ENCODE measurements around the gene MLEC. TPM values are rescaled to one million over a fixed set of nuclear protein-coding genes. Genes with fewer than 3 reads are reported as not detected.

Gene MLEC
- total and polyA plus RNA-seq, 2 donors (not counting 1 experiment from before 2014, with no cell fraction given): 56.4 to 120 TPM

GRCh38 chr12:120649442-120650232, 37.3 kb upstream of the MLEC start:
- TF ChIP-seq EZH2 (IDR thresholded peaks at IDR 0.05; ENCODE audit: low read length, missing control alignments) (peak; percentile 66), CTCF (conservative IDR thresholded peaks at IDR 0.05 in 1 of 2, IDR thresholded peaks at IDR 0.05 in 1 of 2; ENCODE audit: low read depth in 1 of 2, low read length in 2 of 2) (no peak)
- DNase-seq (ENCODE audit: low read depth in 2 of 2): no peak
- Histone ChIP-seq H3K79me2 (ENCODE audit: control insufficient read depth, insufficient read depth, low read length) (no peaks in the 10 kb centered on the region), H2AFZ (ENCODE audit: low read length) (no peak overlapping the region), H3K4me2 (ENCODE audit: extremely low read depth, insufficient read depth, low read length) (peak overlapping the region; percentile 85), H3K9me3 (ENCODE audit: control insufficient read depth, insufficient read depth, low read depth, low read length) (no peaks in the 10 kb centered on the region), H3K27me3 (ENCODE audit: control insufficient read depth, insufficient read depth, low read length) (peaks cover 47% of the 10 kb centered on the region), H3K4me3 (replicated peaks in 1 of 4; ENCODE audit: control extremely low read depth in 1 of 4, insufficient read depth in 1 of 4, low read depth in 3 of 4, low read length in 4 of 4) (peak overlapping the region in 3 of 4 experiments; percentile 58 to 67 (median 63)), H3K36me3 (ENCODE audit: control insufficient read depth, insufficient read depth, low read length) (no peaks in the 10 kb centered on the region), H3K27ac (ENCODE audit: insufficient read depth, low read length) (no peak overlapping the region), H4K20me1 (ENCODE audit: control insufficient read depth, extremely low read depth, insufficient read depth, low read length) (no peaks in the 10 kb centered on the region), H3K9ac (ENCODE audit: insufficient read depth, low read length) (no peak overlapping the region), H3K4me1 (ENCODE audit: control insufficient read depth, extremely low read depth, insufficient read depth, low read length) (peaks cover 5% of the 10 kb centered on the region)

GRCh38 chr12:120650233-120650690, 36.7 kb upstream of the MLEC start:
- Histone ChIP-seq H3K9ac (ENCODE audit: insufficient read depth, low read length) (no peak overlapping the region), H3K27me3 (ENCODE audit: control insufficient read depth, insufficient read depth, low read length) (peaks cover 43% of the 10 kb centered on the region), H3K9me3 (ENCODE audit: control insufficient read depth, insufficient read depth, low read depth, low read length) (no peaks in the 10 kb centered on the region), H2AFZ (ENCODE audit: low read length) (no peak overlapping the region), H3K36me3 (ENCODE audit: control insufficient read depth, insufficient read depth, low read length) (no peaks in the 10 kb centered on the region), H3K4me1 (ENCODE audit: control insufficient read depth, extremely low read depth, insufficient read depth, low read length) (peaks cover 5% of the 10 kb centered on the region), H4K20me1 (ENCODE audit: control insufficient read depth, extremely low read depth, insufficient read depth, low read length) (no peaks in the 10 kb centered on the region), H3K27ac (ENCODE audit: insufficient read depth, low read length) (no peak overlapping the region), H3K4me3 (replicated peaks in 1 of 4; ENCODE audit: control extremely low read depth in 1 of 4, insufficient read depth in 1 of 4, low read depth in 3 of 4, low read length in 4 of 4) (no peak overlapping the region), H3K4me2 (ENCODE audit: extremely low read depth, insufficient read depth, low read length) (no peak overlapping the region), H3K79me2 (ENCODE audit: control insufficient read depth, insufficient read depth, low read length) (no peaks in the 10 kb centered on the region)
- DNase-seq (ENCODE audit: low read depth in 2 of 2): no peak
- no peak for TF ChIP-seq EZH2 (IDR thresholded peaks at IDR 0.05; ENCODE audit: low read length, missing control alignments)
- TF ChIP-seq CTCF (conservative IDR thresholded peaks at IDR 0.05 in 1 of 2, IDR thresholded peaks at IDR 0.05 in 1 of 2; ENCODE audit: low read depth in 1 of 2, low read length in 2 of 2): no peak

GRCh38 chr12:120651821-120652220, 35.1 kb upstream of the MLEC start:
- no peaks in the 10 kb centered on the region for H4K20me1 ChIP-seq (ENCODE audit: control insufficient read depth, extremely low read depth, insufficient read depth, low read length)
- no peak overlapping the region for H3K27ac ChIP-seq (ENCODE audit: insufficient read depth, low read length)
- H3K36me3 ChIP-seq (ENCODE audit: control insufficient read depth, insufficient read depth, low read length): no peaks in the 10 kb centered on the region
- no peak overlapping the region for H3K9ac ChIP-seq (ENCODE audit: insufficient read depth, low read length)
- DNase-seq (ENCODE audit: low read depth in 2 of 2): peak in 1 of 2 donors; percentile 41
- H2AFZ ChIP-seq (ENCODE audit: low read length): no peak overlapping the region
- TF ChIP-seq CTCF (conservative IDR thresholded peaks at IDR 0.05 in 1 of 2, IDR thresholded peaks at IDR 0.05 in 1 of 2; ENCODE audit: low read depth in 1 of 2, low read length in 2 of 2) (no peak), EZH2 (IDR thresholded peaks at IDR 0.05; ENCODE audit: low read length, missing control alignments) (no peak)
- H3K79me2 ChIP-seq (ENCODE audit: control insufficient read depth, insufficient read depth, low read length): no peaks in the 10 kb centered on the region
- H3K27me3 ChIP-seq (ENCODE audit: control insufficient read depth, insufficient read depth, low read length): peaks cover 40% of the 10 kb centered on the region
- peaks cover 5% of the 10 kb centered on the region for H3K4me1 ChIP-seq (ENCODE audit: control insufficient read depth, extremely low read depth, insufficient read depth, low read length)
- H3K9me3 ChIP-seq (ENCODE audit: control insufficient read depth, insufficient read depth, low read depth, low read length): no peaks in the 10 kb centered on the region
- H3K4me3 ChIP-seq (replicated peaks in 1 of 4; ENCODE audit: control extremely low read depth in 1 of 4, insufficient read depth in 1 of 4, low read depth in 3 of 4, low read length in 4 of 4): no peak overlapping the region
- no peak overlapping the region for H3K4me2 ChIP-seq (ENCODE audit: extremely low read depth, insufficient read depth, low read length)
